Stimulated activated naive CD8-positive, alpha-beta T cell treated with anti-CD3 and anti-CD28 coated beads, Interleukin-15, amount 100 ng/mL, for 72 hours (primary cell): ENCODE results near the gene YIPF2.
"Not testable (repeated sequence)": the region's sequence is repeated elsewhere in the genome, so short reads cannot be mapped to it uniquely, and the experiment has no call there.

ENCODE experiments used
- ATAC-seq: fragments of 150-1000 bp; cut with Tn5 transposase; 2 replicates; pipeline ENCODE4 v1.10.0; 2021; ENCODE audit warnings: mild to moderate bottlenecking, moderate library complexity
- DNase-seq, 2 donors: peaks; one replicate each; pipeline ENCODE4 v3.0.0; 2021 to 2022
- H3K27ac Mint-ChIP-seq, 2 donors: one replicate each; pipeline ENCODE4 v1.8.0; 2022; ENCODE audit warnings: mild to moderate bottlenecking in 2 of 2, mixed read lengths in 2 of 2, moderate library complexity in 2 of 2
- H3K27me3 Mint-ChIP-seq: one replicate; pipeline ENCODE4 v1.8.0; 2022; ENCODE audit warnings: mixed read lengths
- H3K4me1 Mint-ChIP-seq: one replicate; pipeline ENCODE4 v1.8.0; 2022; ENCODE audit warnings: mild to moderate bottlenecking, mixed read lengths
- H3K4me3 Mint-ChIP-seq, 2 donors: one replicate each; pipeline ENCODE4 v1.8.0; 2022; ENCODE audit warnings: mild to moderate bottlenecking in 2 of 2, mixed read lengths in 2 of 2, moderate library complexity in 1 of 2
- H3K9me3 Mint-ChIP-seq, 2 donors: one replicate each; pipeline ENCODE4 v1.8.0; 2022; ENCODE audit warnings: mixed read lengths in 2 of 2

YIPF2 gene

GRCh38 chr19:10896851-10897526 is 31.4 kb downstream of the YIPF2 start:
- ATAC-seq (peak; percentile 45), DNase-seq (no peak)
- H3K4me1 Mint-ChIP-seq = peaks cover 40% of the 10 kb centered on the region
- H3K4me3 Mint-ChIP-seq = no peak overlapping the region
- H3K9me3 Mint-ChIP-seq = no peaks in the 10 kb centered on the region
- H3K27me3 Mint-ChIP-seq = no peaks in the 10 kb centered on the region
- H3K27ac Mint-ChIP-seq = no peak overlapping the region

- Mint-ChIP-seq H3K9me3 (no peaks in the 10 kb centered on the region), H3K4me3 (no peak overlapping the region), H3K27me3 (no peaks in the 10 kb centered on the region), H3K4me1 (peaks cover 40% of the 10 kb centered on the region), H3K27ac (peak overlapping the region in 1 of 2 donors; percentile 72)
- no peak for ATAC-seq
- DNase-seq = no peak
These were observed 32.5 kb downstream of the YIPF2 start for GRCh38 chr19:10895920-10896319.

- H3K27ac Mint-ChIP-seq = peak overlapping the region in 1 of 2 donors; percentile 72
- no peak for DNase-seq
- H3K4me3 Mint-ChIP-seq = no peak overlapping the region
- no peaks in the 10 kb centered on the region for H3K27me3 Mint-ChIP-seq
- H3K9me3 Mint-ChIP-seq = no peaks in the 10 kb centered on the region
- peaks cover 40% of the 10 kb centered on the region for H3K4me1 Mint-ChIP-seq
- ATAC-seq = no peak
These were observed 33.1 kb downstream of the YIPF2 start for GRCh38 chr19:10895363-10895762.

- no peak for DNase-seq
- no peak for ATAC-seq
- no peak overlapping the region for H3K27ac Mint-ChIP-seq
These were observed 33.6 kb downstream of the YIPF2 start for GRCh38 chr19:10894911-10895213.

GRCh38 chr19:10892256-10892655 is 36.2 kb downstream of the YIPF2 start:
- H3K27me3 Mint-ChIP-seq = no peaks in the 10 kb centered on the region
- ATAC-seq (no peak), DNase-seq (no peak)
- no peak overlapping the region for H3K4me3 Mint-ChIP-seq
- H3K9me3 Mint-ChIP-seq = no peaks in the 10 kb centered on the region
- H3K27ac Mint-ChIP-seq = no peak overlapping the region
- H3K4me1 Mint-ChIP-seq = peaks cover 40% of the 10 kb centered on the region

More at GRCh38 chr19:10894911-10895213, 33.6 kb downstream of the YIPF2 start:
- H3K27me3 Mint-ChIP-seq = no peaks in the 10 kb centered on the region
- no peaks in the 10 kb centered on the region for H3K9me3 Mint-ChIP-seq
- peaks cover 40% of the 10 kb centered on the region for H3K4me1 Mint-ChIP-seq
- H3K4me3 Mint-ChIP-seq = no peak overlapping the region

GRCh38 chr19:10891405-10892086 is 36.9 kb downstream of the YIPF2 start:
- ATAC-seq = no peak
- Mint-ChIP-seq H3K4me3 (no peak overlapping the region), H3K9me3 (no peaks in the 10 kb centered on the region), H3K4me1 (peaks cover 37% of the 10 kb centered on the region), H3K27ac (no peak overlapping the region), H3K27me3 (no peaks in the 10 kb centered on the region)
- DNase-seq = no peak

GRCh38 chr19:10889880-10890279 is 38.6 kb downstream of the YIPF2 start:
- H3K4me3 Mint-ChIP-seq = no peak overlapping the region
- no peaks in the 10 kb centered on the region for H3K9me3 Mint-ChIP-seq
- no peak overlapping the region for H3K27ac Mint-ChIP-seq
- peaks cover 31% of the 10 kb centered on the region for H3K4me1 Mint-ChIP-seq
- ATAC-seq (no peak), DNase-seq (no peak)
- no peaks in the 10 kb centered on the region for H3K27me3 Mint-ChIP-seq

GRCh38 chr19:10888421-10888866 is 40.0 kb downstream of the YIPF2 start:
- H3K27me3 Mint-ChIP-seq = no peaks in the 10 kb centered on the region
- DNase-seq (no peak), ATAC-seq (no peak)
- H3K9me3 Mint-ChIP-seq = no peaks in the 10 kb centered on the region
- no peak overlapping the region for H3K4me3 Mint-ChIP-seq
- no peak overlapping the region for H3K27ac Mint-ChIP-seq
- H3K4me1 Mint-ChIP-seq = peaks cover 25% of the 10 kb centered on the region

- Mint-ChIP-seq H3K27me3 (no peaks in the 10 kb centered on the region), H3K9me3 (no peaks in the 10 kb centered on the region), H3K4me3 (no peak overlapping the region), H3K27ac (peak overlapping the region in 1 of 2 donors; percentile 4), H3K4me1 (peaks cover 25% of the 10 kb centered on the region)
- no peak for DNase-seq
- ATAC-seq = no peak
These were observed 40.6 kb downstream of the YIPF2 start for GRCh38 chr19:10887616-10888367.

- Mint-ChIP-seq H3K27ac (peak overlapping the region in 1 of 2 donors; percentile 41), H3K4me1 (peaks cover 30% of the 10 kb centered on the region), H3K27me3 (no peaks in the 10 kb centered on the region), H3K4me3 (no peak overlapping the region), H3K9me3 (no peaks in the 10 kb centered on the region)
- no peak for DNase-seq
- ATAC-seq = no peak
These were observed 43.0 kb downstream of the YIPF2 start for GRCh38 chr19:10885201-10886169.

- Mint-ChIP-seq H3K27ac (no peak overlapping the region), H3K9me3 (no peaks in the 10 kb centered on the region), H3K4me1 (peaks cover 37% of the 10 kb centered on the region), H3K27me3 (no peaks in the 10 kb centered on the region), H3K4me3 (no peak overlapping the region)
- no peak for ATAC-seq
- DNase-seq = no peak
These were observed 44.2 kb downstream of the YIPF2 start for GRCh38 chr19:10884274-10884673.

GRCh38 chr19:10882108-10882457 is 46.4 kb downstream of the YIPF2 start:
- no peak overlapping the region for H3K4me3 Mint-ChIP-seq
- ATAC-seq (no peak), DNase-seq (no peak)
- H3K9me3 Mint-ChIP-seq = no peaks in the 10 kb centered on the region
- H3K27ac Mint-ChIP-seq = no peak overlapping the region
- no peaks in the 10 kb centered on the region for H3K27me3 Mint-ChIP-seq
- H3K4me1 Mint-ChIP-seq = peaks cover 42% of the 10 kb centered on the region

GRCh38 chr19:10881403-10882107 is 46.9 kb downstream of the YIPF2 start:
- Mint-ChIP-seq H3K4me1 (peaks cover 44% of the 10 kb centered on the region), H3K27me3 (no peaks in the 10 kb centered on the region), H3K4me3 (no peak overlapping the region), H3K9me3 (no peaks in the 10 kb centered on the region), H3K27ac (no peak overlapping the region)
- ATAC-seq = no peak
- no peak for DNase-seq

- Mint-ChIP-seq H3K4me3 (peak overlapping the region; percentile 66 to 74), H3K9me3 (no peaks in the 10 kb centered on the region), H3K4me1 (peaks cover 68% of the 10 kb centered on the region), H3K27me3 (no peaks in the 10 kb centered on the region), H3K27ac (peak overlapping the region; percentile 97 to 98)
- ATAC-seq (peak; percentile 54), DNase-seq (peak in 1 of 2 donors; percentile 22)
These were observed 50.2 kb downstream of the YIPF2 start for GRCh38 chr19:10878253-10878652.

- peak overlapping the region; percentile 66 to 74 for H3K4me3 Mint-ChIP-seq
- H3K27ac Mint-ChIP-seq = peak overlapping the region; percentile 97 to 98
These were observed 50.8 kb downstream of the YIPF2 start for GRCh38 chr19:10877608-10878007.

More at GRCh38 chr19:10877608-10878007, 50.8 kb downstream of the YIPF2 start:
- peaks cover 75% of the 10 kb centered on the region for H3K4me1 Mint-ChIP-seq
- not testable (repeated sequence) for DNase-seq, H3K9me3 Mint-ChIP-seq, ATAC-seq, H3K27me3 Mint-ChIP-seq
